Suprapubic skin (tissue), 3 donors: ENCODE data around the gene TNFRSF1B.

Experiments used
- POLR2AphosphoS5 ChIP-seq, 3 donors: sonication (generic); formaldehyde crosslinking; IDR thresholded peaks; one replicate each; pipeline ENCODE4 v1.6.1; 2017; ENCODE audit warnings: antibody characterized with exemption in 3 of 3
- TF ChIP-seq, protein P1 (sequence below), 2 donors: fragments of 200-600 bp in 1 of 2; fragments of 450-650 bp in 1 of 2; sonication (generic) in 1 of 2; IDR thresholded peaks; one replicate each; pipeline ENCODE4 v1.5.1; 2016 to 2019; ENCODE audit warnings: antibody characterized with exemption in 2 of 2, mild to moderate bottlenecking in 1 of 2, moderate library complexity in 1 of 2

DNA sequence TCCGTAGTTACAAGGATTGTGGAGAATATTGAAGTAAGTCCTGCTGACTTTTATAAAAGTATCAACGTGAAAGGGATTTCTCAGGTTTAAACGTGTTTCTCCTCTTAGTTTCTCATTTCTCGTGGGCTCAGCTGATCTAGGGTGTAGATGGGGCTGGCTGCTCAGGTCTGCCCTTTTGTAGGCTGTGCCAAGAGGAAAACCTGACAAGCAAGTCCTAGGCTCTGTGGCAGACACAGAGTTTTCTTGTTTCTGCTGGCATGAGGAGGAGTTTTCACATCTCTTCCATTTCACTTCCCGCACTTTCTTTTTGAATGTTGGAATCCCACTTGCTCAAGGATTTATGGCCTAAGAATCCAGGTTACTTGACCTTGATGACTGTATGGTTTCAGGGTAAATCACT, 77.8 kb downstream of the TNFRSF1B start:
- no peak for TF ChIP-seq POLR2AphosphoS5 (IDR thresholded peaks at IDR 0.05)
- TF ChIP-seq, protein P1, sequence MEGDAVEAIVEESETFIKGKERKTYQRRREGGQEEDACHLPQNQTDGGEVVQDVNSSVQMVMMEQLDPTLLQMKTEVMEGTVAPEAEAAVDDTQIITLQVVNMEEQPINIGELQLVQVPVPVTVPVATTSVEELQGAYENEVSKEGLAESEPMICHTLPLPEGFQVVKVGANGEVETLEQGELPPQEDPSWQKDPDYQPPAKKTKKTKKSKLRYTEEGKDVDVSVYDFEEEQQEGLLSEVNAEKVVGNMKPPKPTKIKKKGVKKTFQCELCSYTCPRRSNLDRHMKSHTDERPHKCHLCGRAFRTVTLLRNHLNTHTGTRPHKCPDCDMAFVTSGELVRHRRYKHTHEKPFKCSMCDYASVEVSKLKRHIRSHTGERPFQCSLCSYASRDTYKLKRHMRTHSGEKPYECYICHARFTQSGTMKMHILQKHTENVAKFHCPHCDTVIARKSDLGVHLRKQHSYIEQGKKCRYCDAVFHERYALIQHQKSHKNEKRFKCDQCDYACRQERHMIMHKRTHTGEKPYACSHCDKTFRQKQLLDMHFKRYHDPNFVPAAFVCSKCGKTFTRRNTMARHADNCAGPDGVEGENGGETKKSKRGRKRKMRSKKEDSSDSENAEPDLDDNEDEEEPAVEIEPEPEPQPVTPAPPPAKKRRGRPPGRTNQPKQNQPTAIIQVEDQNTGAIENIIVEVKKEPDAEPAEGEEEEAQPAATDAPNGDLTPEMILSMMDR (IDR thresholded peaks at IDR 0.05) = no peak
